B cell (primary cell): ENCODE results near the gene PARG. TPM values are rescaled to one million over a fixed set of nuclear protein-coding genes. Genes with fewer than 3 reads are reported as not detected.

ENCODE experiments used
- ATAC-seq: fragments of 200-7000 bp; cut with Tn5 transposase; one replicate; pipeline ENCODE4 v1.10.0; 2021; ENCODE audit warnings: low read depth, mild to moderate bottlenecking, moderate number of reproducible peaks, moderate library complexity
- CTCF ChIA-PET: fragments of 350-600 bp; sonication (Branson Sonifier 250); formaldehyde crosslinking; loops from one replicate; lab custom pipeline; 2021; ENCODE audit warnings: antibody characterized with exemption, inconsistent platforms; lab: Charles Lee
- POLR2A ChIA-PET: fragments of 350-600 bp; sonication (Branson Sonifier 250); formaldehyde crosslinking; loops from one replicate; lab custom pipeline; 2021; ENCODE audit warnings: antibody characterized with exemption; lab: Charles Lee
- DNase-seq: peaks from one replicate; pipeline ENCODE4 v3.0.0; 2013
- H2AFZ ChIP-seq: 2 replicates; pipeline ENCODE4 v1.6.1; 2012; ENCODE audit warnings: mild to moderate bottlenecking, low read depth, low read length; ENCODE audit not compliant: insufficient read depth, poor library complexity, severe bottlenecking
- H3K27ac ChIP-seq, 2 donors: 1 replicate in 1 of 2; 2 replicates in 1 of 2; pipeline ENCODE4 v1.5.1; 2012 to 2013; ENCODE audit warnings: low read length in 2 of 2, mild to moderate bottlenecking in 2 of 2, moderate library complexity in 1 of 2
- H3K27me3 ChIP-seq, 4 experiments: fragments of 200-600 bp in 1 of 4; sonication (generic) in 1 of 4; replicated peaks in 1 of 4; 1 replicate in 2 of 4; 2 replicates in 2 of 4; pipeline versions ENCODE4 v1.6.1 to v1.7.0; 2013 to 2016; ENCODE audit warnings: low read length in 3 of 4, mild to moderate bottlenecking in 2 of 4, mixed read lengths in 1 of 4, moderate library complexity in 1 of 4; ENCODE audit not compliant: insufficient read depth in 4 of 4, control insufficient read depth in 3 of 4; ENCODE audit errors: control extremely low read depth in 1 of 4
- H3K36me3 ChIP-seq, 2 experiments: replicated peaks in 1 of 2; 1 replicate in 1 of 2; 2 replicates in 1 of 2; pipeline versions ENCODE4 v1.6.1 to v1.7.1; 2013; ENCODE audit warnings: low read length in 1 of 2; ENCODE audit not compliant: insufficient read depth in 2 of 2, control insufficient read depth in 1 of 2; ENCODE audit errors: control extremely low read depth in 1 of 2, extremely low read depth in 1 of 2
- H3K4me1 ChIP-seq, 2 donors: fragments of 200-600 bp in 1 of 2; sonication (generic) in 1 of 2; 1 replicate in 1 of 2; 2 replicates in 1 of 2; pipeline versions ENCODE4 v1.5.1 to v1.6.1; 2013 to 2017; ENCODE audit warnings: low read length in 2 of 2; ENCODE audit not compliant: control insufficient read depth in 2 of 2, insufficient read depth in 2 of 2
- H3K4me2 ChIP-seq: replicated peaks from 2 replicates; pipeline ENCODE3; 2012; ENCODE audit warnings: mild to moderate bottlenecking, low read depth, low read length; ENCODE audit not compliant: poor library complexity, severe bottlenecking
- H3K4me3 ChIP-seq, 5 experiments: fragments of 200-600 bp in 1 of 5; sonication (generic) in 1 of 5; 1 replicate in 3 of 5; 2 replicates in 2 of 5; pipeline versions ENCODE4 v1.5.1 to v1.7.0; 2011 to 2016; ENCODE audit warnings: low read length in 4 of 5, mild to moderate bottlenecking in 4 of 5, low read depth in 2 of 5, control low read depth in 1 of 5, moderate library complexity in 1 of 5; ENCODE audit not compliant: insufficient read depth in 1 of 5; ENCODE audit errors: control extremely low read depth in 1 of 5, extremely low read depth in 1 of 5
- H3K79me2 ChIP-seq: fragments of 200-600 bp; sonication (generic); one replicate; pipeline ENCODE4 v1.6.0; 2016; ENCODE audit warnings: low read length; ENCODE audit not compliant: control insufficient read depth, insufficient read depth
- H3K9ac ChIP-seq: fragments of 200-600 bp; sonication (generic); 2 replicates; pipeline ENCODE4 v1.6.1; 2017; ENCODE audit warnings: mild to moderate bottlenecking, low read length, moderate library complexity
- H3K9me3 ChIP-seq, 3 donors: one replicate each; pipeline versions ENCODE4 v1.6.1 to v1.7.1; 2013; ENCODE audit warnings: low read length in 2 of 3; ENCODE audit not compliant: control insufficient read depth in 2 of 3, insufficient read depth in 1 of 3; ENCODE audit errors: control extremely low read depth in 1 of 3
- H4K20me1 ChIP-seq: 2 replicates; pipeline ENCODE4 v1.6.0; 2012; ENCODE audit warnings: mild to moderate bottlenecking, low read length; ENCODE audit not compliant: insufficient read depth, control insufficient read depth, poor library complexity, severe bottlenecking
- H3K27ac Mint-ChIP-seq: one replicate; pipeline ENCODE4 v1.8.0; 2021; ENCODE audit warnings: mixed read lengths
- H3K27me3 Mint-ChIP-seq: one replicate; pipeline ENCODE4 v1.8.0; 2021; ENCODE audit warnings: mixed read lengths
- H3K4me1 Mint-ChIP-seq: one replicate; pipeline ENCODE4 v1.8.0; 2021; ENCODE audit warnings: mixed read lengths
- H3K4me3 Mint-ChIP-seq: one replicate; pipeline ENCODE4 v1.8.0; 2021; ENCODE audit warnings: mixed read lengths
- H3K9me3 Mint-ChIP-seq: one replicate; pipeline ENCODE4 v1.8.0; 2022; ENCODE audit warnings: mixed read lengths; ENCODE audit not compliant: insufficient read depth
- EZH2 ChIP-seq: IDR thresholded peaks from 2 replicates; pipeline ENCODE4 v1.6.1; 2012; ENCODE audit warnings: borderline replicate concordance, low read depth, mild to moderate bottlenecking, moderate library complexity, low read length; ENCODE audit not compliant: insufficient read depth, poor library complexity, severe bottlenecking
- WGBS: methylation state at CpG from one replicate; pipeline ENCODE4 v1.1.5; 2013; ENCODE audit warnings: missing lambda C conversion rate; ENCODE audit not compliant: insufficient coverage; 5-methylcytosine and 5-hydroxymethylcytosine counted together
- intact Hi-C: fragments of 100-400 bp; cut with micrococcal nuclease; formaldehyde crosslinking; loops from one replicate; pipeline ENCODE4 v1.10.0; 2022
- polyA plus RNA-seq: library from polyadenylated mRNA; depleted of rRNA; stranded (reverse); fragments of >200 nt; gene quantifications from 2 replicates; pipeline ENCODE4 v1.2.3, GENCODE V29; 2012
- small RNA-seq: library from RNA; depleted of rRNA; stranded (forward); fragments of <200 nt; gene quantifications from one replicate; pipeline ENCODE3, GENCODE V24; 2012; ENCODE audit warnings: low replicate concordance, low read depth; ENCODE audit not compliant: insufficient read length
- total RNA-seq, 2 donors: library from RNA; stranded (reverse); fragments of 120-200 nt in 1 of 2; gene quantifications; 1 replicate in 1 of 2; 2 replicates in 1 of 2; pipeline versions ENCODE4 v1.2.3 to v1.2.4, GENCODE V29; 2013 to 2022
- TF ChIP-seq, protein P1 (sequence below): fragments of 200-600 bp; IDR thresholded peaks from one replicate; pipeline ENCODE4 v1.8.0; 2022; ENCODE audit warnings: antibody characterized with exemption, mild to moderate bottlenecking

The PARG gene
- total and polyA plus RNA-seq, 2 donors (not counting 1 experiment from before 2014, with no cell fraction given): 8.5 to 47.9 TPM

DNA sequence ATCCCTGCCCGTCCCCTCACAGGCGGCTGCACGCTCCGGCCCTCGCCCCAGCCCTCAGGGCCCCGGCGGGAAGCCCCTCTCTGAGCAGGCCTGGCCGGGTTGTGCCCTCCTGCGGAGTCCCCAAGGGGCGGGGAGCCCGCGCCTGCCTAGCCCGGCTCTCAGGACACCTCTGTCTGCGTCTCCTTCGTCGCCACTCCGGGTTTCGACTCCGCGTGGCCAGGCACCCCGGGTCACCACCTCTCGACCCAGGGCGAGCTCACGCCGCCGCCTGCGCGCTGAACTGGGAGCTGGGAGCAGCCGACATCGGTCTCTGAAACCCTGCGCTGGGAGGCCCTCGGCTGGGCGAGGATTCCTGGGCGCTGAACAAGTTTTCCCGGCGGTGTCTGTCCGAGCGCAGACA is 173.5 kb downstream of the PARG start:
- no peak overlapping the region for H3K9ac ChIP-seq
- no peaks in the 10 kb centered on the region for H4K20me1 ChIP-seq
- Mint-ChIP-seq H3K9me3 (no peaks in the 10 kb centered on the region), H3K4me1 (no peaks in the 10 kb centered on the region), H3K4me3 (no peak overlapping the region), H3K27me3 (peaks cover 54% of the 10 kb centered on the region), H3K27ac (no peak overlapping the region)
- no peak overlapping the region for H2AFZ ChIP-seq
- WGBS: 25% methylated on average over 38 of the region's 38 CpGs
- H3K79me2 ChIP-seq: no peaks in the 10 kb centered on the region
- H3K27me3 ChIP-seq: peaks cover 0 to 24% (median 12%) of the 10 kb centered on the region in 4 experiments
- TF ChIP-seq, protein P1, sequence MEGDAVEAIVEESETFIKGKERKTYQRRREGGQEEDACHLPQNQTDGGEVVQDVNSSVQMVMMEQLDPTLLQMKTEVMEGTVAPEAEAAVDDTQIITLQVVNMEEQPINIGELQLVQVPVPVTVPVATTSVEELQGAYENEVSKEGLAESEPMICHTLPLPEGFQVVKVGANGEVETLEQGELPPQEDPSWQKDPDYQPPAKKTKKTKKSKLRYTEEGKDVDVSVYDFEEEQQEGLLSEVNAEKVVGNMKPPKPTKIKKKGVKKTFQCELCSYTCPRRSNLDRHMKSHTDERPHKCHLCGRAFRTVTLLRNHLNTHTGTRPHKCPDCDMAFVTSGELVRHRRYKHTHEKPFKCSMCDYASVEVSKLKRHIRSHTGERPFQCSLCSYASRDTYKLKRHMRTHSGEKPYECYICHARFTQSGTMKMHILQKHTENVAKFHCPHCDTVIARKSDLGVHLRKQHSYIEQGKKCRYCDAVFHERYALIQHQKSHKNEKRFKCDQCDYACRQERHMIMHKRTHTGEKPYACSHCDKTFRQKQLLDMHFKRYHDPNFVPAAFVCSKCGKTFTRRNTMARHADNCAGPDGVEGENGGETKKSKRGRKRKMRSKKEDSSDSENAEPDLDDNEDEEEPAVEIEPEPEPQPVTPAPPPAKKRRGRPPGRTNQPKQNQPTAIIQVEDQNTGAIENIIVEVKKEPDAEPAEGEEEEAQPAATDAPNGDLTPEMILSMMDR: no peak
- TF ChIP-seq EZH2: no peak
- no peak for DNase-seq
- H3K27ac ChIP-seq: no peak overlapping the region
- H3K4me1 ChIP-seq: no peaks in the 10 kb centered on the region
- CTCF ChIA-PET: no interaction called here
- H3K4me3 ChIP-seq: no peak overlapping the region
- no peaks in the 10 kb centered on the region for H3K36me3 ChIP-seq
- intact Hi-C loops: no loop called here
- H3K9me3 ChIP-seq: peaks cover 0 to 11% (median 3%) of the 10 kb centered on the region in 3 donors
- H3K4me2 ChIP-seq: no peak overlapping the region
- no peak for ATAC-seq
- POLR2A ChIA-PET: no interaction called here

Small RNA genes within 50 kb of the gene (small RNA-seq; reads per million reads assigned to genes)
- gene RNA5SP317: not detected
- gene SNORA74C-2: not detected

Other genes with a start within 250 kb of the PARG start
- not detected in 2 replicates for gene OGDHL, start 179.7 kb downstream of the PARG start, total RNA-seq
- 0.07 TPM in 1 of 2 replicates, not detected in the other for gene OGDHL, start 179.7 kb downstream of the PARG start, polyA plus RNA-seq
- gene TIMM23B, start within 50 bp of the PARG start, total RNA-seq: 28.1 and 29.1 TPM in 2 replicates
- 21.4 and 24.3 TPM in 2 replicates for gene TIMM23B, start within 50 bp of the PARG start, polyA plus RNA-seq
- 23.4 and 26.3 TPM in 2 replicates for gene AGAP6, start 46.4 kb upstream of the PARG start, total RNA-seq
- 41.0 and 46.0 TPM in 2 replicates for gene AGAP6, start 46.4 kb upstream of the PARG start, polyA plus RNA-seq
- 66.5 and 68.8 TPM in 2 replicates for gene WASHC2A, start 125.9 kb upstream of the PARG start, total RNA-seq
- 20.6 and 21.2 TPM in 2 replicates for gene WASHC2A, start 125.9 kb upstream of the PARG start, polyA plus RNA-seq